HEK293T (cell line): ENCODE results near the gene SPDYE2.
"Not testable (repeated sequence)": the region's sequence is repeated elsewhere in the genome, so short reads cannot be mapped to it uniquely, and the experiment has no call there.

Source experiments
- ARNT ChIP-seq: fragments of 450-650 bp; IDR thresholded peaks from 2 replicates; pipeline ENCODE4 v1.6.1; 2017; ENCODE audit warnings: mild to moderate bottlenecking
- BHLHE40 ChIP-seq: fragments of 450-650 bp; IDR thresholded peaks from 2 replicates; pipeline ENCODE4 v1.6.1; 2016; ENCODE audit warnings: mild to moderate bottlenecking, moderate library complexity, borderline replicate concordance
- CTBP1 ChIP-seq: fragments of 450-650 bp; IDR thresholded peaks from 2 replicates; pipeline ENCODE4 v1.6.1; 2016; ENCODE audit warnings: borderline replicate concordance
- ELF4 ChIP-seq: fragments of 450-650 bp; IDR thresholded peaks from 2 replicates; pipeline ENCODE4 v1.6.1; 2017; ENCODE audit warnings: antibody characterized with exemption
- FOXA1 ChIP-seq: fragments of 450-650 bp; IDR thresholded peaks from 2 replicates; pipeline ENCODE4 v1.6.1; 2016; ENCODE audit warnings: mild to moderate bottlenecking
- FOXK2 ChIP-seq: fragments of 450-650 bp; IDR thresholded peaks from 2 replicates; pipeline ENCODE4 v1.6.1; 2016; ENCODE audit warnings: mild to moderate bottlenecking
- HDGF ChIP-seq: fragments of 450-650 bp; IDR thresholded peaks from 2 replicates; pipeline ENCODE4 v1.6.1; 2017; ENCODE audit warnings: antibody characterized with exemption, borderline replicate concordance
- SP1 ChIP-seq: fragments of 450-650 bp; IDR thresholded peaks from 2 replicates; pipeline ENCODE4 v1.6.1; 2017
- SUZ12 ChIP-seq: fragments of 450-650 bp; IDR thresholded peaks from 2 replicates; pipeline ENCODE4 v1.6.1; 2016; ENCODE audit warnings: mild to moderate bottlenecking

- not testable (repeated sequence) for TF ChIP-seq CTBP1, SP1, ARNT, ELF4, SUZ12, FOXK2, FOXA1, BHLHE40, HDGF
Observed at GRCh38 chr7:102581722-102582121, 30.7 kb downstream of the SPDYE2 start.
